ENCODE measurements around the gene PLA2G4B.
"Not testable (repeated sequence)": the region's sequence is repeated elsewhere in the genome, so short reads cannot be mapped to it uniquely, and the experiment has no call there.

Gene PLA2G4B

DNA sequence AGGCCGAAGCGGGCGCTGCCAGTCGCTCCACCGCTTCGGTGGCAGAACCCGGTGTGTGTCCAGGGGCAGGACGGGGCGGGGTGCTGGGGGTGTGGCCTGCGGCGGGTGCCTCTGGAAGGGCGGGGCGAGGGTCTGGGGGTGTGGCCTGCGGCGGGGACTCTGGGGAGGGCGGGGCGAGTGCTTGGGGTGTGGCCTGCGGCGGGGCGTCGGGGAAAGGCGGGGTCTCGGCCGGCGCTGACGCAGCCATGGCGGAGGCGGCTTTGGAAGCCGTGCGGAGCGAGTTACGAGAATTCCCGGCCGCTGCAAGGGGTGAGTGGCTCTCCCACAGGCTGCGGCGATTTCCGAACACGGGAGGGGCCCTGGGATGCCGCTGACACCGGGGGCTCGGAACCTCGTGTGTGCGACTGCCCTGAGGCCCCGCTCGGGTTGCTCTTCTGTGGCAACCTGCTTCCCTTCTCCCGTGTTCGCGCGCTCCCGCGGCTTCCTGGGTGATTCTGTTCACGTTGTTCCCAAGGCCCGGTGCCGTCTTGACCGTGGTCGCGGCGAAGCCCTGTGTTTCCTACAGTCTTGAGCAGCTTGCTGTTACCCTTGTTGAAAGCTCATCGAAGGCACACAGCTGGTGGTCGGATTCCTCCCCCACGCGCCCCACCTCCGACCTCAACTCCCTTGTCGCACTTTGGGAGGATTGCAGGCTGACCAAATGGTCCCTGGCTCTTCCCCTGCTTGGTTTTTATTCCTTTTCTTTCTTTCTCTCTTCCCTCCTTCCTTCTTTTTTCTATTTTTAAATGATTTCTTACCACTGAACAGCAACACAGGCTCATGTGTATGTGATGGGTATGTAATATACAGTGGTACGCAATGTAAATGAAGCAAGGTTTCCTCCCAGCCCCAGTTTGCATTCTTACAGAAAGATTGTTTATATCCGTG lies 10.5 kb upstream of the PLA2G4B start, which contains the start of gene JMJD7:
Gene JMJD7, plus strand, starts transcription at position 213 of the 927 bp plus-strand sequence. Its CDS starts 33 bp downstream, at position 246.
- DNase-seq (ENCODE audit: low spot score), result peak; percentile 90

- DNase-seq (ENCODE audit: low spot score), result peak; percentile 8
These were observed 9.9 kb upstream of the PLA2G4B start for GRCh38 chr15:41828807-41829141.

DNA sequence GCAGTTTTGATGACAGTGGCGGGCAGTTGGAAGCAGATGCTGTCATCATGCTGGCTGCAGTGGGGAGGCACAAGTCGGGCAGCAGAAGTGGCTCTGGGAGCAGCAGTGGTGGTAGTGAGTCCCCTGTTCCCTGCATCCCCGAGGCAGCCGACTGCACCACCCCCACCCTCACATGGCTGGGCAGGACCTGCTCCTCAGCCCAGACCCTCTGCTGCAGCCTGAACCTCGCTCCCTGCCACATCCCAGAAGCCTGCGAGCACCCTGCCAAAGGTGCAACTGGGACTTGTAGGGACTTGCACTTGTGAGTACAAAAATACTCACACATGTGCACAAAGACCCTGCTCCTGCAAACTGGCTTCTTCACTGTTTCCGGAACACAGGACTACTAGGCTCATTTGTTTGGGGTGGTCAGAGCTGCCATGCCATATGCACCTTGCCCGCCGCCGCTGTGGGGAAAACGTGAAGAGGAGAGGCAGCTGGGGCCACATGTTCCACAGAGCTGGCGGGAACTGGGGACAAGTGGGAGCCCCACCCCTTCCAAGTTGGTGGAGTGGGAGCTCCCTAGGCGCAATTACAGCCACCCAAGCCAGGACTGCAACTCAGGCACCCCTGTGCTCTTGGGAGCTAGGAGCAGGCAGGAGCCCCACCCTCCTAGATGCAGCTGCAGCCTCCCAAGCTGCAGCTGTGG lies 8.5 kb upstream of the PLA2G4B start:
- no peak for DNase-seq (ENCODE audit: low spot score)

- DNase-seq (ENCODE audit: low spot score), result not testable (repeated sequence)
These were observed 7.4 kb upstream of the PLA2G4B start for GRCh38 chr15:41831291-41831690.

DNA sequence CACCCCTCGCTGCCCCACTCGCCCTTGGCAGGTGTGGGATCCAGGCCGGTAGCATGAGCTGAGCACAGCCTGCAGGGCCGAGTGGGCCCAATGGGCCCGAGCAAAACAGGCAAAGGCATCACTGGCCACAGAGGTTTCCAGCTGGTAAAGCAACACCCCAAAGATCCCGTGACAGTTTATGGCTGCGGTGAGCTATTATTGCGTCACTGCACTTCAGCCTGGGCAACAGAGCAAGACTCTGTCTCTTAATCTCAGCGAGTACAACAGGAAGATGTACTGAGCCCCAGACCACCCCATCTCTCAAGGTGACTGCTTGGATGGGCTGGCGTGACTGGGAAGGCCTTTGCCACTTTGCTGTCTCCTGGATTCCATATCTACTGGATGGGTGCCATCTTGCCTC lies 6.4 kb upstream of the PLA2G4B start:
- DNase-seq (ENCODE audit: low spot score), result no peak

- DNase-seq (ENCODE audit: low spot score), result no peak
These were observed 5.8 kb upstream of the PLA2G4B start for GRCh38 chr15:41832875-41833274.

GRCh38 chr15:41834096-41834495 lies 4.6 kb upstream of the PLA2G4B start:
- no peak for DNase-seq (ENCODE audit: low spot score)

GRCh38 chr15:41836073-41836472 lies 2.6 kb upstream of the PLA2G4B start:
- DNase-seq (ENCODE audit: low spot score), result no peak

GRCh38 chr15:41836713-41837454 lies 1.8 kb upstream of the PLA2G4B start:
- no peak for DNase-seq (ENCODE audit: low spot score)

DNA sequence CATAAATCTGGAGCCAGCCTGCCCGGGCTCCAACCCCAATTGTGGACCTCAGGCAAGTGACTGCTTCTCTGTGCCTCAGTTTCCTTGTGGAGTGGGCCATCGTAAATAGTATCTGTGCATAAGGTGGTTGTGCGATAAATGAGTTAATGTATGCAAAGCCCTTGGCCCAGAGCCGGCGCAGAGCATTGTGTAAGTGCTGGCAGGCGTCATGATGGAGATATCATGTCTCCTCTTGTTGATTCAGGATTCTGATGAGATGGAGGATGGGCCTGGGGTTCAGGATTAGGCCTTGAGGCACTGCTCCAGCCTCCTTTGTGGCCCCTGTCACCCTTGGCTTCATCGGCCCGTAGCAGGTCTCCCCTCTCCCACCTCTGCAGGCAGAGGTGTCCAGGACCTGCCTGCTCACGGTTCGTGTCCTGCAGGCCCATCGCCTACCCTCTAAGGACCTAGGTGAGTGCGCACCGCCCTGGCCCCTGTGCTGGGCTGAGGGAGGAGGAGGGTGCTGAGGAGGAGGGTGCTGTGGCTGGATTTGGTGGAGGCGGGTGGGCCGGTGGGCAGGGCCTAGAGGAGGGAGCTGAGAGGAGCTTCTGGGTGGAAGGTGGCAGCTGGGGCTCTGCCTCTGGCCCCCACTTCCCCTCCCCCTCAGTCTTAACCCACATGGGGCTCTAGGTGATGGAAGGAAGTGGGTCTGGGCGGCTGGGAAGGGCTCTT lies 1.3 kb downstream of the PLA2G4B start:
- no peak for DNase-seq (ENCODE audit: low spot score)

- DNase-seq (ENCODE audit: low spot score), result no peak
These were observed 2.0 kb downstream of the PLA2G4B start for GRCh38 chr15:41840673-41841072.

DNA sequence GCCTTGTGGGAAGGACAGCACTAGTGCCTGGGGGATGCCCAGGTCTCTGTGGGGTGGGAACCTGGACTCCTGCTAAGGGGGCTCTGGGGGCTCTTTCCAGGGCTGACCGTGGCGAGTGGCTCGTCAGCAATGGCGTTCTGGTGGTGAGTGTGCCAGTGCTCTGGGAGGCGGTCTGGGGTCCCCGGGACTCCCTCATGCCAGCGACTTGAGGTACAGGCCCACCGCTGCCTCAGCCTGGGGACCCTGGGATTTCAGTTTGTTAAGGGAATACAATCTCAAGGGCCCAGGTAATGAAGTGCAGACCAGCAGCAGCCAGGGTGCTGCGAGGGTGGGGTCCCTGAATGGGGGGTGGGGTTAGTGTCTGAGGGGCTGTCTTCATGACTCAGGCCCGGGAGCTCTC lies 2.5 kb downstream of the PLA2G4B start:
- no peak for DNase-seq (ENCODE audit: low spot score)

- DNase-seq (ENCODE audit: low spot score), result no peak
These were observed 3.6 kb downstream of the PLA2G4B start for GRCh38 chr15:41842229-41842628.

DNA sequence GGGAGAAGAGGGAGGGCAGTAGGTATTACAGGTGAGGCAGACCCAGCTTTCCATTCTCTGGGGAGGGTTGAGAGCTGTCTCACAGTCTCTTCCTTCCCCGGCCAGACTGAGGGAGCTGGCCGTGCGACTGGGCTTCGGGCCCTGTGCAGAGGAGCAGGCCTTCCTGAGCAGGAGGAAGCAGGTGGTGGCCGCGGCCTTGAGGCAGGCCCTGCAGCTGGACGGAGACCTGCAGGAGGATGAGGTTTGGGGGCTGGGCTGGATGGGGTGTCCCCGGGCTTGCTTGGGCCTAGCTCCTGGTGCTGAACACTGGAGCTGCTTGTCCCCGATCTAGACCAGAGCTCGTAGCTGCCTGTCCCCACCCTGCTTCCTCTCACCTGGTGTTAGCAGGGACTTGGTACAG lies 4.9 kb downstream of the PLA2G4B start:
- no peak for DNase-seq (ENCODE audit: low spot score)

- no peak for DNase-seq (ENCODE audit: low spot score)
These were observed 6.2 kb downstream of the PLA2G4B start for GRCh38 chr15:41844814-41845213.

DNA sequence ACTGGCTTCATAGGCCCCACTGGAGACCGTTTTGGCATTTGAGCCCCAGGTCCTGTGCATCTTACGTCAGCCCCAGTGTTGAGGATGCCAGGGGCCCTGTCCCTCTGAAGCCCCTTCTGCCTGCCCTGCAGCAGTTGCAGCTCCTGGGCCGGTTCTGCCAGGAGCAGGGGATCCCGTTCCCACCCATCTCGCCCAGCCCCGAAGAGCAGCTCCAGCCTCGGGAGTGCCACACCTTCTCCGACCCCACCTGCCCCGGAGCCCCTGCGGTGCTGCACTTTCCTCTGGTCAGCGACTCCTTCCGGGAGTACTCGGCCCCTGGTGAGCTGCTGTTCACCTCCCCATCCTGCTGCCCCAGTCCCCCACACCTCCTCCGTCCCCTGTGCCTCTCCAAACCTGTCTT lies 8.6 kb downstream of the PLA2G4B start:
- no peak for DNase-seq (ENCODE audit: low spot score)

- no peak for DNase-seq (ENCODE audit: low spot score)
These were observed 9.3 kb downstream of the PLA2G4B start for GRCh38 chr15:41847981-41848380.

- DNase-seq (ENCODE audit: low spot score), result no peak
These were observed 10.0 kb downstream of the PLA2G4B start for GRCh38 chr15:41848631-41849030.

GRCh38 chr15:41849204-41849603 lies 10.6 kb downstream of the PLA2G4B start:
- DNase-seq (ENCODE audit: low spot score), result no peak

GRCh38 chr15:41849861-41850260 lies 11.2 kb downstream of the PLA2G4B start:
- DNase-seq (ENCODE audit: low spot score), result no peak

GRCh38 chr15:41850482-41851166 lies 12.0 kb downstream of the PLA2G4B start:
- DNase-seq (ENCODE audit: low spot score), result no peak
